Measurements from ENCODE around the gene SVOP.
A peak's percentile ranks its signal among the peaks of the same experiment; 100 is the strongest.

SVOP gene

GRCh38 chr12:108940138-108940537 lies 80.7 kb downstream of the SVOP start:
- no peak for DNase-seq (ENCODE audit: low read depth, low spot score)

GRCh38 chr12:108939594-108939993 lies 81.3 kb downstream of the SVOP start:
- H3K27ac ChIP-seq = no peak overlapping the region
- DNase-seq (ENCODE audit: low read depth, low spot score) = no peak

More at GRCh38 chr12:108940138-108940537, 80.7 kb downstream of the SVOP start:
- H3K27ac ChIP-seq = no peak overlapping the region

GRCh38 chr12:108938247-108938924 lies 82.5 kb downstream of the SVOP start:
- H3K27ac ChIP-seq = no peak overlapping the region
- DNase-seq (ENCODE audit: low read depth, low spot score) = no peak

- no peak overlapping the region for H3K27ac ChIP-seq
- DNase-seq (ENCODE audit: low read depth, low spot score) = no peak
These were observed 85.6 kb downstream of the SVOP start for GRCh38 chr12:108935159-108935763.

GRCh38 chr12:108933949-108934348 lies 86.9 kb downstream of the SVOP start:
- H3K27ac ChIP-seq = no peak overlapping the region
- DNase-seq (ENCODE audit: low read depth, low spot score) = no peak

- DNase-seq (ENCODE audit: low read depth, low spot score) = no peak
- no peak overlapping the region for H3K27ac ChIP-seq
These were observed 90.1 kb downstream of the SVOP start for GRCh38 chr12:108930756-108931155.

GRCh38 chr12:108930155-108930554 lies 90.7 kb downstream of the SVOP start:
- no peak for DNase-seq (ENCODE audit: low read depth, low spot score)
- no peak overlapping the region for H3K27ac ChIP-seq

- no peak overlapping the region for H3K27ac ChIP-seq
- no peak for DNase-seq (ENCODE audit: low read depth, low spot score)
These were observed 92.2 kb downstream of the SVOP start for GRCh38 chr12:108928695-108929094.

- DNase-seq (ENCODE audit: low read depth, low spot score) = no peak
These were observed 98.0 kb downstream of the SVOP start for GRCh38 chr12:108922918-108923317.

GRCh38 chr12:108921946-108922345 lies 98.9 kb downstream of the SVOP start:
- DNase-seq (ENCODE audit: low read depth, low spot score) = no peak
- no peak overlapping the region for H3K27ac ChIP-seq

More at GRCh38 chr12:108922918-108923317, 98.0 kb downstream of the SVOP start:
- H3K27ac ChIP-seq = no peak overlapping the region

- no peak for DNase-seq (ENCODE audit: low read depth, low spot score)
- H3K27ac ChIP-seq = no peak overlapping the region
These were observed 101.8 kb downstream of the SVOP start for GRCh38 chr12:108918960-108919642.

GRCh38 chr12:108918206-108918605 lies 102.7 kb downstream of the SVOP start:
- DNase-seq (ENCODE audit: low read depth, low spot score) = no peak
- no peak overlapping the region for H3K27ac ChIP-seq

- no peak for DNase-seq (ENCODE audit: low read depth, low spot score)
- no peak overlapping the region for H3K27ac ChIP-seq
These were observed 104.5 kb downstream of the SVOP start for GRCh38 chr12:108916336-108916735.

- no peak for DNase-seq (ENCODE audit: low read depth, low spot score)
- H3K27ac ChIP-seq = no peak overlapping the region
These were observed 105.2 kb downstream of the SVOP start for GRCh38 chr12:108915632-108916133.

GRCh38 chr12:108914121-108914531 lies 106.7 kb downstream of the SVOP start:
- no peak overlapping the region for H3K27ac ChIP-seq
- DNase-seq (ENCODE audit: low read depth, low spot score) = no peak

GRCh38 chr12:108912361-108912760 lies 108.5 kb downstream of the SVOP start:
- no peak overlapping the region for H3K27ac ChIP-seq
- no peak for DNase-seq (ENCODE audit: low read depth, low spot score)

GRCh38 chr12:108911915-108912314 lies 109.0 kb downstream of the SVOP start:
- peak; percentile 16 for DNase-seq (ENCODE audit: low read depth, low spot score)
- H3K27ac ChIP-seq = no peak overlapping the region

- no peak for DNase-seq (ENCODE audit: low read depth, low spot score)
- no peak overlapping the region for H3K27ac ChIP-seq
These were observed 110.5 kb downstream of the SVOP start for GRCh38 chr12:108910336-108910735.

GRCh38 chr12:108907839-108908351 lies 113.0 kb downstream of the SVOP start:
- peak; percentile 69 for DNase-seq (ENCODE audit: low read depth, low spot score)

GRCh38 chr12:108906971-108907370 lies 113.9 kb downstream of the SVOP start:
- peak overlapping the region; percentile 57 for H3K27ac ChIP-seq

More at GRCh38 chr12:108907839-108908351, 113.0 kb downstream of the SVOP start:
- H3K27ac ChIP-seq = peak overlapping the region; percentile 57

GRCh38 chr12:108905725-108906124 lies 115.1 kb downstream of the SVOP start:
- no peak for DNase-seq (ENCODE audit: low read depth, low spot score)
- no peak overlapping the region for H3K27ac ChIP-seq

More at GRCh38 chr12:108906971-108907370, 113.9 kb downstream of the SVOP start:
- DNase-seq (ENCODE audit: low read depth, low spot score) = no peak

All from epithelial cell of prostate (primary cell).